ENCODE data around the gene HSPA1B. TPM values are rescaled to one million over a fixed set of nuclear protein-coding genes. Genes with fewer than 3 reads are reported as not detected.
A peak's percentile ranks its signal among the peaks of the same experiment; 100 is the strongest.

Gene HSPA1B
- total and polyA plus RNA-seq, 3 experiments from 2014 or later, result 5.0 to 81.4 (median 80.9) TPM

GRCh38 chr6:31871046-31871659, 43.6 kb downstream of the HSPA1B start:
- peaks cover 0 to 4% of the 10 kb centered on the region in 2 donors for H3K27me3 Mint-ChIP-seq
- Histone ChIP-seq H3K9me3 (ENCODE audit: low read length) (no peaks in the 10 kb centered on the region), H3K4me1 (ENCODE audit: insufficient read depth, low read length) (no peaks in the 10 kb centered on the region), H3K36me3 (ENCODE audit: insufficient read depth, low read length) (no peaks in the 10 kb centered on the region), H3K27me3 (ENCODE audit: insufficient read depth, low read length, poor library complexity, severe bottlenecking) (no peaks in the 10 kb centered on the region), H3K27ac (ENCODE audit: low read depth, low read length) (no peak overlapping the region), H3K4me3 (ENCODE audit: low read length) (no peak overlapping the region)
- no peaks in the 10 kb centered on the region for H3K36me3 Mint-ChIP-seq
- POLR2A ChIA-PET, result no interaction called here
- no peak overlapping the region for H3K4me3 Mint-ChIP-seq
- H3K27ac Mint-ChIP-seq, result no peak overlapping the region
- no peaks in the 10 kb centered on the region for H3K9me3 Mint-ChIP-seq
- peaks cover 0 to 5% (median 0%) of the 10 kb centered on the region in 3 donors for H3K4me1 Mint-ChIP-seq
- no peak for DNase-seq
- CTCF ChIA-PET, result interaction anchor here (0.6 kb wide), 1 partner anchor 41 kb away, joined by 3 read pairs; no protein-coding TSS in a partner anchor

- Mint-ChIP-seq H3K4me3 (no peak overlapping the region), H3K36me3 (peaks cover 0 to 2% (median 0%) of the 10 kb centered on the region in 3 donors), H3K27me3 (peaks cover 0 to 4% of the 10 kb centered on the region in 2 donors), H3K4me1 (peaks cover 0 to 5% (median 0%) of the 10 kb centered on the region in 3 donors), H3K9me3 (no peaks in the 10 kb centered on the region), H3K27ac (peak overlapping the region in 2 of 8 donors; percentile 33 to 51)
- no peaks in the 10 kb centered on the region for H3K9me3 ChIP-seq (ENCODE audit: low read length)
- no peaks in the 10 kb centered on the region for H3K27me3 ChIP-seq (ENCODE audit: insufficient read depth, low read length, poor library complexity, severe bottlenecking)
- no peak overlapping the region for H3K27ac ChIP-seq (ENCODE audit: low read depth, low read length)
- CTCF ChIA-PET, result interaction anchor here (1.3 kb wide), 1 partner anchor 11 kb away, joined by 4 read pairs; the partner anchor contains the start of gene NEU1
- H3K36me3 ChIP-seq (ENCODE audit: insufficient read depth, low read length), result no peaks in the 10 kb centered on the region
- H3K4me3 ChIP-seq (ENCODE audit: low read length), result no peak overlapping the region
- no peaks in the 10 kb centered on the region for H3K4me1 ChIP-seq (ENCODE audit: insufficient read depth, low read length)
- no peak for DNase-seq
- POLR2A ChIA-PET, result no interaction called here
These were observed 46.6 kb downstream of the HSPA1B start for GRCh38 chr6:31874084-31874670.

GRCh38 chr6:31874836-31875572, 47.5 kb downstream of the HSPA1B start:
- H3K4me1 ChIP-seq (ENCODE audit: insufficient read depth, low read length), result no peaks in the 10 kb centered on the region
- no peak overlapping the region for H3K4me3 Mint-ChIP-seq
- H3K4me3 ChIP-seq (ENCODE audit: low read length), result no peak overlapping the region
- DNase-seq, result no peak
- H3K27ac ChIP-seq (ENCODE audit: low read depth, low read length), result no peak overlapping the region
- H3K36me3 Mint-ChIP-seq, result peaks cover 0 to 9% (median 0%) of the 10 kb centered on the region in 3 donors
- ChIA-PET POLR2A (no interaction called here), CTCF (interaction anchor here (1.3 kb wide), 1 partner anchor 12 kb away, joined by 4 read pairs; the partner anchor contains the start of gene NEU1)
- H3K27me3 ChIP-seq (ENCODE audit: insufficient read depth, low read length, poor library complexity, severe bottlenecking), result no peaks in the 10 kb centered on the region
- H3K9me3 Mint-ChIP-seq, result no peaks in the 10 kb centered on the region
- no peaks in the 10 kb centered on the region for H3K9me3 ChIP-seq (ENCODE audit: low read length)
- H3K4me1 Mint-ChIP-seq, result peaks cover 0 to 5% (median 0%) of the 10 kb centered on the region in 3 donors
- H3K27me3 Mint-ChIP-seq, result peaks cover 0 to 4% of the 10 kb centered on the region in 2 donors
- H3K27ac Mint-ChIP-seq, result peak overlapping the region in 4 of 8 donors; percentile 1 to 73 (median 26)
- no peaks in the 10 kb centered on the region for H3K36me3 ChIP-seq (ENCODE audit: insufficient read depth, low read length)

- H3K9me3 Mint-ChIP-seq, result no peaks in the 10 kb centered on the region
- H3K4me3 ChIP-seq (ENCODE audit: low read length), result no peak overlapping the region
- peaks cover 0 to 18% (median under 1%) of the 10 kb centered on the region in 3 donors for H3K36me3 Mint-ChIP-seq
- peaks cover 0 to 5% (median 0%) of the 10 kb centered on the region in 3 donors for H3K4me1 Mint-ChIP-seq
- H3K27me3 ChIP-seq (ENCODE audit: insufficient read depth, low read length, poor library complexity, severe bottlenecking), result no peaks in the 10 kb centered on the region
- no peaks in the 10 kb centered on the region for H3K9me3 ChIP-seq (ENCODE audit: low read length)
- H3K36me3 ChIP-seq (ENCODE audit: insufficient read depth, low read length), result no peaks in the 10 kb centered on the region
- peak overlapping the region in 4 of 8 donors; percentile 25 to 81 (median 56) for H3K27ac Mint-ChIP-seq
- H3K27ac ChIP-seq (ENCODE audit: low read depth, low read length), result no peak overlapping the region
- H3K4me1 ChIP-seq (ENCODE audit: insufficient read depth, low read length), result no peaks in the 10 kb centered on the region
- H3K27me3 Mint-ChIP-seq, result peaks cover 0 to 4% of the 10 kb centered on the region in 2 donors
- no peak for DNase-seq
- no peak overlapping the region for H3K4me3 Mint-ChIP-seq
- ChIA-PET CTCF (no interaction called here), POLR2A (no interaction called here)
These were observed 48.3 kb downstream of the HSPA1B start for GRCh38 chr6:31875877-31876276.

- H3K4me3 ChIP-seq (ENCODE audit: low read length), result no peak overlapping the region
- POLR2A ChIA-PET, result no interaction called here
These were observed 48.8 kb downstream of the HSPA1B start for GRCh38 chr6:31876357-31876756.

GRCh38 chr6:31877125-31877650, 49.6 kb downstream of the HSPA1B start:
- CTCF ChIA-PET, result interaction anchor here (0.8 kb wide), 1 partner anchor 12 kb away, joined by 3 read pairs; no protein-coding TSS in a partner anchor
- Histone ChIP-seq H3K4me3 (ENCODE audit: low read length) (no peak overlapping the region), H3K27ac (ENCODE audit: low read depth, low read length) (no peak overlapping the region), H3K36me3 (ENCODE audit: insufficient read depth, low read length) (peaks cover 8% of the 10 kb centered on the region), H3K9me3 (ENCODE audit: low read length) (no peaks in the 10 kb centered on the region), H3K27me3 (ENCODE audit: insufficient read depth, low read length, poor library complexity, severe bottlenecking) (no peaks in the 10 kb centered on the region), H3K4me1 (ENCODE audit: insufficient read depth, low read length) (no peaks in the 10 kb centered on the region)
- no peak overlapping the region for H3K4me3 Mint-ChIP-seq
- peak overlapping the region in 1 of 8 donors; percentile 55 for H3K27ac Mint-ChIP-seq
- no peak for DNase-seq
- POLR2A ChIA-PET, result no interaction called here
- H3K9me3 Mint-ChIP-seq, result no peaks in the 10 kb centered on the region
- H3K4me1 Mint-ChIP-seq, result no peaks in the 10 kb centered on the region
- peaks cover 8 to 29% (median 9%) of the 10 kb centered on the region in 3 donors for H3K36me3 Mint-ChIP-seq
- H3K27me3 Mint-ChIP-seq, result no peaks in the 10 kb centered on the region

More at GRCh38 chr6:31876357-31876756, 48.8 kb downstream of the HSPA1B start:
- H3K27ac ChIP-seq (ENCODE audit: low read depth, low read length), result no peak overlapping the region
- no peaks in the 10 kb centered on the region for H3K27me3 ChIP-seq (ENCODE audit: insufficient read depth, low read length, poor library complexity, severe bottlenecking)
- Mint-ChIP-seq H3K36me3 (peaks cover 4 to 22% (median 6%) of the 10 kb centered on the region in 3 donors), H3K4me3 (no peak overlapping the region), H3K27me3 (peaks cover 0 to 4% of the 10 kb centered on the region in 2 donors), H3K27ac (no peak overlapping the region), H3K9me3 (no peaks in the 10 kb centered on the region), H3K4me1 (peaks cover 0 to under 1% (median 0%) of the 10 kb centered on the region in 3 donors)
- peaks cover 5% of the 10 kb centered on the region for H3K36me3 ChIP-seq (ENCODE audit: insufficient read depth, low read length)
- H3K4me1 ChIP-seq (ENCODE audit: insufficient read depth, low read length), result no peaks in the 10 kb centered on the region
- DNase-seq, result no peak
- no peaks in the 10 kb centered on the region for H3K9me3 ChIP-seq (ENCODE audit: low read length)
- CTCF ChIA-PET, result interaction anchor here (0.8 kb wide), 1 partner anchor 13 kb away, joined by 3 read pairs; no protein-coding TSS in a partner anchor

- peaks cover 8 to 34% (median 9%) of the 10 kb centered on the region in 3 donors for H3K36me3 Mint-ChIP-seq
- Histone ChIP-seq H3K36me3 (ENCODE audit: insufficient read depth, low read length) (peaks cover 13% of the 10 kb centered on the region), H3K27me3 (ENCODE audit: insufficient read depth, low read length, poor library complexity, severe bottlenecking) (no peaks in the 10 kb centered on the region), H3K4me1 (ENCODE audit: insufficient read depth, low read length) (no peaks in the 10 kb centered on the region), H3K9me3 (ENCODE audit: low read length) (no peaks in the 10 kb centered on the region), H3K27ac (ENCODE audit: low read depth, low read length) (no peak overlapping the region), H3K4me3 (ENCODE audit: low read length) (no peak overlapping the region)
- ChIA-PET POLR2A (no interaction called here), CTCF (no interaction called here)
- no peaks in the 10 kb centered on the region for H3K9me3 Mint-ChIP-seq
- H3K4me3 Mint-ChIP-seq, result no peak overlapping the region
- no peak for DNase-seq
- no peaks in the 10 kb centered on the region for H3K4me1 Mint-ChIP-seq
- H3K27me3 Mint-ChIP-seq, result no peaks in the 10 kb centered on the region
- H3K27ac Mint-ChIP-seq, result no peak overlapping the region
These were observed 50.2 kb downstream of the HSPA1B start for GRCh38 chr6:31877651-31878161.
